BJ (cell line): ENCODE results near the gene DLK2. TPM values are rescaled to one million over a fixed set of nuclear protein-coding genes. Genes with fewer than 3 reads are reported as not detected.

ENCODE experiments used
- CTCF ChIA-PET: fragments of 350-600 bp; formaldehyde crosslinking; extraction: SDS; loops from one replicate; lab custom pipeline; 2021; ENCODE audit warnings: antibody characterized with exemption, inconsistent platforms; lab: Yijun Ruan, JAX
- POLR2A ChIA-PET: fragments of 300-600 bp; sonication (Branson Sonifier 250); formaldehyde crosslinking; extraction: SDS; loops from one replicate; lab custom pipeline; 2021; ENCODE audit warnings: antibody characterized with exemption; lab: Charles Lee
- DNase-seq: peaks from one replicate; pipeline ENCODE4 v3.0.0-alpha.2; 2011; ENCODE audit warnings: low read depth
- H3K27me3 ChIP-seq: 2 replicates; pipeline ENCODE4 v1.6.0; 2011; ENCODE audit warnings: low read length; ENCODE audit not compliant: control insufficient read depth, insufficient read depth
- H3K36me3 ChIP-seq: 2 replicates; pipeline ENCODE4 v1.5.1; 2011; ENCODE audit warnings: low read length; ENCODE audit not compliant: control insufficient read depth, insufficient read depth
- H3K4me3 ChIP-seq: 2 replicates; pipeline ENCODE4 v1.5.1; 2011; ENCODE audit warnings: low read depth, mild to moderate bottlenecking, control low read depth, low read length
- polyA plus RNA-seq: library from polyadenylated mRNA; depleted of rRNA; stranded (reverse); fragments of >200 nt; gene quantifications from 2 replicates; pipeline ENCODE4 v1.2.3, GENCODE V29; 2011
- TF ChIP-seq, protein P1 (sequence below): IDR thresholded peaks from 2 replicates; pipeline ENCODE4 v1.5.1; 2011; ENCODE audit warnings: low read depth, mild to moderate bottlenecking, control low read depth, inconsistent platforms, low read length, moderate library complexity; ENCODE audit not compliant: insufficient read depth

Gene DLK2
- polyA plus RNA-seq, 1 experiment = 4.8 TPM

DNA sequence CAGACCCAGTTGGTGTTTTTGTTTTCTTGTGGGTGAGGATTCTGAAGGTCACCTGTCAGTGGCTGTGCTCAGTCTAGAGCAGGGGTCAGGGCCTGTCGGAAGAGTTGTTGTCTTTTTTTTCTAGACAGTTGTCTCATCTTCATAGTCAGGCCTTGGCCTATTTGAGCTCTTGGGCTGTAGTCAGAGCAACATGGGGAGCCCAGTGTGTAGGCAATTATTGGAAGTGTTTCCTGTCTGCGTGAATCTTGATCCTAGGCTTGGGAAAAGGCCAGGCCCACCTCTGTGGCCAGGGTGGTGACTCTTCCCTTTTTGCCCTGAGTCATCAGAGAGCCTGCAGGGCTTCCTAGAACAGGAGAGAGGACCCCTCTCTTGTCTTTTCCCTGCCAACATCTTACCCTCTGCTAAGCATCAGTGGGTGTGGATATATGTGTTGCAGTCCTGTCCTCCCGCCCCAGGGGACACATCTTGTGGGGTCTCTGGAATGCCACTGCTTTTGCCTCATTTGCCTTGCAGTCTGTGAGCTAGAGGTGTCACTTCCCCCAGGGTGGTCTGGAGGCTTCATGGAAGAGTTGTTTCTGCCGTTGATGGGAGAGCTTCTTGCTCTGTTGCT is 33.4 kb upstream of the DLK2 start:
- POLR2A ChIA-PET = no interaction called here
- no peak for DNase-seq
- CTCF ChIA-PET = interaction anchor here (1.0 to 9.9 kb wide), 4 partner anchors 18 to 559 kb away, joined by 3 to 136 read pairs (median 6); partner anchors contain the start of genes CNPY3 and LRRC73

DNA sequence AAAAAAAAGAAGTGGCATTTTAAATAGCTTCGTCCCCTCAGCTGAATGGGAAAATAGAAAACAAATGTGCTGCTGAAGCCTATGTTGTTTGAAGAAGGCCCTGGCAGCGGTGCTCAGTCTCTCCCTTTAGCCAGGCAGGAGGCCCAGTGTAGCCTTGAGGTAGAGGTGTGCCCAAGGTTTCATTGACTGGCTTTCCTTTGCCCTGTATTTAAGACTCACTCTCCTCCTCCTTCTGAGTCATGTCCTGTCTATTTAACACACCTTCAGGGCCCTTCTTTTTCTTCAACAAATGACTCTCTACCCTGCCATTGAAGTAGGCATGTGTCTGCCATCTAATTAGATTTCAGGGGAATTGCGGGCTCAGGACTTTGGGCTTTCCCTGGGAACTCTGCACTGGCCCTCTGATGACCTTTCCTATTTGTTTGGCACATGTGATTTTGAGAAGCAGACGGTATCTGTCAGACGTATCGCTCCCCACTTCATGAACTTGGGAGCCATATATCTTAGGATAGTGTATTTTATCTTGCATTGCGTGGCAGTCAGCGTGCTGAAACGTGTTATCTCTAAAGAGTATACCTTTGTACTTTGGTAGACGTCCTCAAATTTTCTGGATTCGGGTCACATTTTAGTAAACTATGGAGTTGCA is 26.4 kb upstream of the DLK2 start:
- POLR2A ChIA-PET = no interaction called here

More for the DNA sequence above, 33.4 kb upstream of the DLK2 start:
- H3K27me3 ChIP-seq = no peaks in the 10 kb centered on the region
- H3K4me3 ChIP-seq = no peak overlapping the region
- peaks cover 2% of the 10 kb centered on the region; the same call in 1 of the 2 replicates for H3K36me3 ChIP-seq
- TF ChIP-seq, protein P1, sequence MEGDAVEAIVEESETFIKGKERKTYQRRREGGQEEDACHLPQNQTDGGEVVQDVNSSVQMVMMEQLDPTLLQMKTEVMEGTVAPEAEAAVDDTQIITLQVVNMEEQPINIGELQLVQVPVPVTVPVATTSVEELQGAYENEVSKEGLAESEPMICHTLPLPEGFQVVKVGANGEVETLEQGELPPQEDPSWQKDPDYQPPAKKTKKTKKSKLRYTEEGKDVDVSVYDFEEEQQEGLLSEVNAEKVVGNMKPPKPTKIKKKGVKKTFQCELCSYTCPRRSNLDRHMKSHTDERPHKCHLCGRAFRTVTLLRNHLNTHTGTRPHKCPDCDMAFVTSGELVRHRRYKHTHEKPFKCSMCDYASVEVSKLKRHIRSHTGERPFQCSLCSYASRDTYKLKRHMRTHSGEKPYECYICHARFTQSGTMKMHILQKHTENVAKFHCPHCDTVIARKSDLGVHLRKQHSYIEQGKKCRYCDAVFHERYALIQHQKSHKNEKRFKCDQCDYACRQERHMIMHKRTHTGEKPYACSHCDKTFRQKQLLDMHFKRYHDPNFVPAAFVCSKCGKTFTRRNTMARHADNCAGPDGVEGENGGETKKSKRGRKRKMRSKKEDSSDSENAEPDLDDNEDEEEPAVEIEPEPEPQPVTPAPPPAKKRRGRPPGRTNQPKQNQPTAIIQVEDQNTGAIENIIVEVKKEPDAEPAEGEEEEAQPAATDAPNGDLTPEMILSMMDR = no peak

DNA sequence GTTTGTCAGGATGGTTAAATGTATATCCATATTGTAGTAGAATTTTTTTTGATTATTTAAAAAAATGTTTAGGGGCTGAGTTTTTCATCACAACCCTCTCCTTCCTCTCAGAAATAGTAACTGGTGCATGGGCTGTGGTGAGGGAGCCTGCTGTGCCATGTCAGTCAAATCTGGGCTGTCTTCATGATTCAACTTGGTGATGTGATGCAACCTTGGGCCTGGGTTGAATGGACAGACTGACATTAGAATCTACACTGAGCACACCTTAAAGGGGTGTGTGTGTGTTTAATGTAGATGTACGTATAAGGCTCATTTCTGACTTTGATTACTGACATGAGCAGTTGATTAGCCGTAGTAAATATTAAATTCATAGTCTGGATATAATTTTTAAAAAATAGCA is 25.7 kb upstream of the DLK2 start:
- TF ChIP-seq, protein P1 = no peak
- Histone ChIP-seq H3K4me3 (no peak overlapping the region), H3K36me3 (peaks cover 1% of the 10 kb centered on the region; the same call in 1 of the 2 replicates), H3K27me3 (no peaks in the 10 kb centered on the region)
- POLR2A ChIA-PET = no interaction called here
- CTCF ChIA-PET = interaction anchor here (1.0 to 1.2 kb wide), 2 partner anchors 12 to 15 kb away, joined by 4 to 5 read pairs; no protein-coding TSS in a partner anchor
- DNase-seq = no peak

More for the DNA sequence above, 26.4 kb upstream of the DLK2 start:
- Histone ChIP-seq H3K27me3 (no peaks in the 10 kb centered on the region), H3K4me3 (no peak overlapping the region), H3K36me3 (peaks cover 1% of the 10 kb centered on the region; the same call in 1 of the 2 replicates)
- CTCF ChIA-PET = no interaction called here
- DNase-seq = no peak
- TF ChIP-seq, protein P1 = no peak

DNA sequence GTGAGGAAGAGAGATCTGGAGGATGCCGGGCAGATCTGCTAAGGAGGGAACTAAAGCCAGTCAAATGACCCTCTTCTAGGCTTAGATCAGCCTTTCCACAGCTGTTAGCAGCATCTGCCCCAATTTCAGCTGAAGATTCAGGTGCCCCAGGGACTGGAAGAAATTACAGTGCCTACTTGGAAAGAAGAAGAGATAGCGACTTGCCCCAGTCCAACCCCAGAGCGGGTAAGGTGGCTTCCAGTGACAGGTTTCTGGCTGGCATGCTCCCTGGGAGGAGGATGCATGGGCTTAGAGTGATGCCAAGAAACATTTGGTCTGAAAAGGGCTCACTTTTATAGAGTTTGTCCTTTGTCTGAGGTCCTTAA is 22.6 kb upstream of the DLK2 start:
- CTCF ChIA-PET = interaction anchor here (0.7 to 2.0 kb wide), 3 partner anchors 15 to 21 kb away, joined by 3 to 6 read pairs (median 4); no protein-coding TSS in a partner anchor
- POLR2A ChIA-PET = interaction anchor here (0.6 to 0.7 kb wide), 2 partner anchors 15 to 90 kb away, joined by 4 to 5 read pairs; no protein-coding TSS in a partner anchor
- no peaks in the 10 kb centered on the region for H3K27me3 ChIP-seq
- H3K36me3 ChIP-seq = no peaks in the 10 kb centered on the region; the same call in 1 of the 2 replicates
- DNase-seq = no peak
- TF ChIP-seq, protein P1 = no peak
- H3K4me3 ChIP-seq = peak overlapping the region; percentile 66
